ENCODE measurements around the gene NMU.
"Not testable (repeated sequence)": the region's sequence is repeated elsewhere in the genome, so short reads cannot be mapped to it uniquely, and the experiment has no call there.

The NMU gene

GRCh38 chr4:55553441-55554201, 82.5 kb downstream of the NMU start:
- no peaks in the 10 kb centered on the region for H3K36me3 Mint-ChIP-seq
- H3K27ac Mint-ChIP-seq = no peak overlapping the region
- H3K4me1 Mint-ChIP-seq = peaks cover 16% of the 10 kb centered on the region
- peak; percentile 62 for ATAC-seq
- H3K9me3 Mint-ChIP-seq = peaks cover 2% of the 10 kb centered on the region
- DNase-seq (ENCODE audit: low spot score in 2 of 2) = peak in 1 of 2 donors; percentile 49
- peak overlapping the region; percentile 18 for H3K4me3 Mint-ChIP-seq

- not testable (repeated sequence) for ATAC-seq; H3K36me3 Mint-ChIP-seq; H3K9me3 Mint-ChIP-seq; H3K27ac Mint-ChIP-seq; H3K4me3 Mint-ChIP-seq; DNase-seq (ENCODE audit: low spot score in 2 of 2)
- peaks cover 16% of the 10 kb centered on the region for H3K4me1 Mint-ChIP-seq
These were observed 84.1 kb downstream of the NMU start for GRCh38 chr4:55551964-55552363.

- no peak overlapping the region for H3K27ac Mint-ChIP-seq
- no peak for DNase-seq (ENCODE audit: low spot score in 2 of 2)
- H3K9me3 Mint-ChIP-seq = no peaks in the 10 kb centered on the region
- H3K4me1 Mint-ChIP-seq = peaks cover 20% of the 10 kb centered on the region
- H3K4me3 Mint-ChIP-seq = no peak overlapping the region
- ATAC-seq = peak; percentile 70
- H3K36me3 Mint-ChIP-seq = peaks cover 13% of the 10 kb centered on the region
These were observed 86.2 kb downstream of the NMU start for GRCh38 chr4:55549888-55550287.

GRCh38 chr4:55547918-55548317, 88.2 kb downstream of the NMU start:
- Mint-ChIP-seq H3K27ac (no peak overlapping the region), H3K9me3 (no peaks in the 10 kb centered on the region), H3K4me3 (peak overlapping the region; percentile 80), H3K4me1 (peaks cover 31% of the 10 kb centered on the region), H3K36me3 (peaks cover 13% of the 10 kb centered on the region)
- DNase-seq (ENCODE audit: low spot score in 2 of 2) (no peak), ATAC-seq (no peak)

- DNase-seq (ENCODE audit: low spot score in 2 of 2) (no peak), ATAC-seq (no peak)
- H3K9me3 Mint-ChIP-seq = no peaks in the 10 kb centered on the region
- peak overlapping the region; percentile 80 for H3K4me3 Mint-ChIP-seq
- H3K27ac Mint-ChIP-seq = peak overlapping the region; percentile 84
- H3K4me1 Mint-ChIP-seq = peaks cover 31% of the 10 kb centered on the region
- peaks cover 13% of the 10 kb centered on the region for H3K36me3 Mint-ChIP-seq
These were observed 88.7 kb downstream of the NMU start for GRCh38 chr4:55547466-55547770.

- Mint-ChIP-seq H3K4me3 (peak within 1 kb of the TSS; percentile 80), H3K9me3 (no peaks in the 10 kb centered on the region), H3K36me3 (peaks cover 13% of the 10 kb centered on the region), H3K27ac (peak within 1 kb of the TSS; percentile 84), H3K4me1 (peaks cover 31% of the 10 kb centered on the region)
- DNase-seq (ENCODE audit: low spot score in 2 of 2) (peak; percentile 82 to 95), ATAC-seq (peak; percentile 81)
These were observed 89.2 kb downstream of the NMU start, which contains the start of gene CLOCK for GRCh38 chr4:55546756-55547465. Gene CLOCK, minus strand, starts transcription at chr4:55546909. Its CDS starts 64,124 bp downstream, at chr4:55482785.

- Mint-ChIP-seq H3K36me3 (peaks cover 13% of the 10 kb centered on the region), H3K9me3 (no peaks in the 10 kb centered on the region), H3K27ac (peak overlapping the region; percentile 84), H3K4me1 (peaks cover 31% of the 10 kb centered on the region), H3K4me3 (peak overlapping the region; percentile 80)
- peak; percentile 71 for ATAC-seq
- no peak for DNase-seq (ENCODE audit: low spot score in 2 of 2)
These were observed 89.7 kb downstream of the NMU start for GRCh38 chr4:55546506-55546755.

GRCh38 chr4:55545641-55546505, 90.2 kb downstream of the NMU start:
- Mint-ChIP-seq H3K4me1 (peaks cover 31% of the 10 kb centered on the region), H3K9me3 (no peaks in the 10 kb centered on the region), H3K27ac (peak overlapping the region; percentile 84), H3K4me3 (peak overlapping the region; percentile 80), H3K36me3 (peaks cover 13% of the 10 kb centered on the region)
- ATAC-seq (peak; percentile 69), DNase-seq (ENCODE audit: low spot score in 2 of 2) (peak; percentile 50 to 83)
